PC-3 (cell line): ENCODE measurements around the gene WLS.

Source experiments
- CTCF ChIP-seq: fragments of 300-600 bp; sonication (generic); conservative IDR thresholded peaks from 2 replicates; pipeline ENCODE4 v1.5.1; 2017; ENCODE audit warnings: antibody characterized with exemption, low read depth, mild to moderate bottlenecking, low read length
- EZH2phosphoT487 ChIP-seq: fragments of 300-600 bp; sonication (generic); IDR thresholded peaks from 2 replicates; pipeline ENCODE4 v1.6.1; 2018; ENCODE audit warnings: mild to moderate bottlenecking, antibody characterized with exemption, low read length, borderline replicate concordance

DNA sequence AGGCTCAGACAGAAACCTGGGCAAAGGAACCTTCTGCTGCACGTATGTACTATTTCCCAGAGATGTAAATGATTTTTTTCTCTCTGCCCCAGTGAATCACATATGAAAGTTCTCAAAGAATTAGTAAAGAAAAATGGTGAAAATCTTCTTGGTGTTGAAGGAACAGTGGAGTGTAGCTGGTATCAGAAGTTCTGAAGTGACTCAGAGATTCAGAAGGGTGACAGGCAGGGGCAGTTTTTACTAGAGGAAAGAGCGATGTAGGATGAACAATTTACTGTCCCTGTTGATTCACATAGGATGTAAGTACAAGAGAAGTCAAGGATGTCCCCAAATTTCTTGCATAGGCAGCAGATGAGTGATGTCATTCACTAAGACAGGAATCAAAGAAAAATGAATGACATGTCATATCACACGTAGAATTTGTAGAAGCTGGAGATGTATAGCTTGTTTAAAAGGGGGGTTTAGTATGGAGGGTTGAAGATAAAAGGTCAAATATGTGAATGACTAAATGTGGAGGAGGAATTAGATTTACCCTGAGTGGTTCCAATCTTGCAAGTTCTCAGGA is 26.4 kb downstream of the WLS start:
- TF ChIP-seq CTCF (no peak), EZH2phosphoT487 (no peak)
